ENCODE results near the gene ZNHIT2. TPM values are rescaled to one million over a fixed set of nuclear protein-coding genes. Genes with fewer than 3 reads are reported as not detected.
"Not testable (repeated sequence)": the region's sequence is repeated elsewhere in the genome, so short reads cannot be mapped to it uniquely, and the experiment has no call there.

The ZNHIT2 gene
- total RNA-seq, 1 donor from 2014 or later, result 6.1 TPM

DNA sequence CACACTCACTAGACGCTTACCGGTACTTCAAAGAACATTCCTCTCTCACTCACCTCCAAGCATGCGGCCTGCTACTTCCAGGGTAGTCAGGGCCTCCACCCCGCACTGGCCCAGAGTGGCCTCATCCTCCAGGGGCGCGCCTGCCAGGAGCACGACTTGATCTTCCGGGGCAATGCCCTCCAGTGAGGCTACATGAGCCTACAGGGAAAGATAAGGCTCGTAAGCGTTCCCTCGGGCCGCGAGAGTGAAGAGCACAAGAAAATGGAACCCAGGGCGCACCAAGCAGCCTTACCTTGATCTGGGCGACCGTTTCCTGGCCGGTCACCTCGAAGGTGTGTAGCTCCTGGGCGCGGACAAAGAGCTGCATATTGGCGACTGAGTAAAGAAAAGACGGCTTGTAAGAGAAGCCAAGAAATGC lies 4.0 kb upstream of the ZNHIT2 start:
- peak overlapping the region; percentile 92 for H3K27ac ChIP-seq (replicated peaks)
- TF ChIP-seq, protein P1, sequence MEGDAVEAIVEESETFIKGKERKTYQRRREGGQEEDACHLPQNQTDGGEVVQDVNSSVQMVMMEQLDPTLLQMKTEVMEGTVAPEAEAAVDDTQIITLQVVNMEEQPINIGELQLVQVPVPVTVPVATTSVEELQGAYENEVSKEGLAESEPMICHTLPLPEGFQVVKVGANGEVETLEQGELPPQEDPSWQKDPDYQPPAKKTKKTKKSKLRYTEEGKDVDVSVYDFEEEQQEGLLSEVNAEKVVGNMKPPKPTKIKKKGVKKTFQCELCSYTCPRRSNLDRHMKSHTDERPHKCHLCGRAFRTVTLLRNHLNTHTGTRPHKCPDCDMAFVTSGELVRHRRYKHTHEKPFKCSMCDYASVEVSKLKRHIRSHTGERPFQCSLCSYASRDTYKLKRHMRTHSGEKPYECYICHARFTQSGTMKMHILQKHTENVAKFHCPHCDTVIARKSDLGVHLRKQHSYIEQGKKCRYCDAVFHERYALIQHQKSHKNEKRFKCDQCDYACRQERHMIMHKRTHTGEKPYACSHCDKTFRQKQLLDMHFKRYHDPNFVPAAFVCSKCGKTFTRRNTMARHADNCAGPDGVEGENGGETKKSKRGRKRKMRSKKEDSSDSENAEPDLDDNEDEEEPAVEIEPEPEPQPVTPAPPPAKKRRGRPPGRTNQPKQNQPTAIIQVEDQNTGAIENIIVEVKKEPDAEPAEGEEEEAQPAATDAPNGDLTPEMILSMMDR (IDR thresholded peaks at IDR 0.05; ENCODE audit: borderline replicate concordance), result no peak
- peak; percentile 17 for DNase-seq
- no peaks in the 10 kb centered on the region for H3K27me3 ChIP-seq (ENCODE audit: low read depth)
- H3K4me1 ChIP-seq, result peaks cover 54% of the 10 kb centered on the region
- H3K9me3 ChIP-seq (replicated peaks), result no peaks in the 10 kb centered on the region
- intact Hi-C loops (cut with micrococcal nuclease), result no loop called here
- peaks cover 58% of the 10 kb centered on the region for H3K36me3 ChIP-seq
- peak overlapping the region; percentile 92 for H3K4me3 ChIP-seq

DNA sequence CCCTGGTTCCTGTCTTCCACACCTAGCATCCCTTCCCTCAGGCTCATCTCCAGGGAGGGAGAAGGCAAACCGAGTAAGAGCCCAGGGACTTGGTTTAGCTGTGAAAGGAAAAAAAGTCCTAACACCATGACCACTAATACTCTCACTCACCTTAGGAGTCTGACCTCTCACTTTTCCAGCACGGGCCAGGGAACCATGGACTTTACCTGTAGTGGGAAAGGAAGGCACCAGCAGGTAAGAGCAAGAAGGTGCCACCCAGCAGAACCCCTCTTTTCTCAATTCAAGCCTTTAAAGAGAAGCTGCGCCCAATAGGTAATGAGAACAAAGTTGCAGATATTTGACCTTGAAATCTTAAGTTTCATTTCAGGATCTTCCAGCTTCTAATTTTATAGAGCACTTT lies 3.3 kb upstream of the ZNHIT2 start:
- Histone ChIP-seq H3K4me3 (peak overlapping the region; percentile 92), H3K27me3 (ENCODE audit: low read depth) (no peaks in the 10 kb centered on the region), H3K27ac (replicated peaks) (peak overlapping the region; percentile 92), H3K4me1 (peaks cover 60% of the 10 kb centered on the region), H3K9me3 (replicated peaks) (no peaks in the 10 kb centered on the region), H3K36me3 (peaks cover 54% of the 10 kb centered on the region)
- no peak for DNase-seq
- TF ChIP-seq, protein P1 (IDR thresholded peaks at IDR 0.05; ENCODE audit: borderline replicate concordance), result no peak
- intact Hi-C loops (cut with micrococcal nuclease), result no loop called here

DNA sequence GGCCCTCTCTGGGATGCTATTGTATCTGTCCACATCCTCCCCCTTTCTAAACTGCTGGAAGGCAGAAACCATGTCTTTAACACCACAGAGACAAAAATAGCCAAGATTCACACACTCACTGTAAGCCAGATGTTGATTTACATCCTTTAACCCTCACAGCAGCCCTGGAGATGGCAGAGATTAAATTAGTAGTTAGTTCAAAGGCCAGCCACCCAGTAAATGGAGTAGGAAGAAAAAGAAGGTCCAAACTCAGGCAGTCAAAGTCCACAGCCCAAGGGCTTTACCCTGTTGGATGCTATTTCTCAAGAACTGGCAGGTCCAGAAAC lies 2.1 kb upstream of the ZNHIT2 start:
- intact Hi-C loops (cut with micrococcal nuclease), result no loop called here
- Histone ChIP-seq H3K36me3 (peaks cover 54% of the 10 kb centered on the region), H3K27ac (replicated peaks) (no peak overlapping the region), H3K4me3 (no peak overlapping the region), H3K9me3 (replicated peaks) (no peaks in the 10 kb centered on the region), H3K27me3 (ENCODE audit: low read depth) (no peaks in the 10 kb centered on the region), H3K4me1 (peaks cover 70% of the 10 kb centered on the region)
- TF ChIP-seq, protein P1 (IDR thresholded peaks at IDR 0.05; ENCODE audit: borderline replicate concordance), result no peak
- no peak for DNase-seq

DNA sequence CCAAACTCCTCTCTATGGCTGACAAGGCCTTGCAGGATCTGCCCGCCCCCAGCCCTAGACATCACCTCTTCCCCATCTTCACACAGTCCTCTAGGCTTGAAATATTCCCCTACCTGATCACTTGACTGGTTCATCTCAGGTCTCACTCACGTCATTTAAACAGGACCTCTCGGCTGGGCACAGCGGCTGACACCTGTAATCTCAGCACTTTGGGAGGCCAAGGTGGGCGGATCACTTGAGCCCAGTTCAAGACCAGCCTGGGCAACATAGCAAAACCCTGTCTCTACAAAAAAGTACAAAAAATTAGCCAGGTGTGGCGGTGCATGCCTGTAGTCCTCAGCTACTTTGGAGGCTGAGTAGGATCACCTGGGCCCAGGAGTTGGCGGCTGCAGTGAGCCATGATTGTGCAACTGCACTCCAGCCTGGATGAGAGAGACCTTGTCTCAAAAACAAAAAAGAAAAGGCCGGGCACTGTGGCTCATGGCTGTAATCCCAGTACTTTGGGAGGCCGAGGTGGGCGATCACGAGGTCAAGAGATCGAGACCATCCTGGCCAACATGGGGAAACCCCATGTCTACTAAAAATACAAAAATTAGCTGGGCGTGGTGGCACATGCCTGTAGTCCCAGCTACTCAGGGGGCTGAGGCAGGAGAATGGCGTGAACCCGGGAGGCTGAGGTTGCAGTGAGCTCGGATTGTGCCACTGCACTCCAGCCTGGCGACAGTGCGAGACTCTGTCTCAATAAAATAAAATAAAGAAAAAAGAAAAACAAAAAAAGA lies 1.6 kb upstream of the ZNHIT2 start:
- Histone ChIP-seq H3K36me3 (peaks cover 49% of the 10 kb centered on the region), H3K4me1 (peaks cover 73% of the 10 kb centered on the region), H3K27ac (replicated peaks) (peak overlapping the region; percentile 9)
- DNase-seq; H3K4me3 ChIP-seq; H3K27me3 ChIP-seq (ENCODE audit: low read depth); H3K9me3 ChIP-seq (replicated peaks); intact Hi-C loops (cut with micrococcal nuclease): not testable (repeated sequence)

DNA sequence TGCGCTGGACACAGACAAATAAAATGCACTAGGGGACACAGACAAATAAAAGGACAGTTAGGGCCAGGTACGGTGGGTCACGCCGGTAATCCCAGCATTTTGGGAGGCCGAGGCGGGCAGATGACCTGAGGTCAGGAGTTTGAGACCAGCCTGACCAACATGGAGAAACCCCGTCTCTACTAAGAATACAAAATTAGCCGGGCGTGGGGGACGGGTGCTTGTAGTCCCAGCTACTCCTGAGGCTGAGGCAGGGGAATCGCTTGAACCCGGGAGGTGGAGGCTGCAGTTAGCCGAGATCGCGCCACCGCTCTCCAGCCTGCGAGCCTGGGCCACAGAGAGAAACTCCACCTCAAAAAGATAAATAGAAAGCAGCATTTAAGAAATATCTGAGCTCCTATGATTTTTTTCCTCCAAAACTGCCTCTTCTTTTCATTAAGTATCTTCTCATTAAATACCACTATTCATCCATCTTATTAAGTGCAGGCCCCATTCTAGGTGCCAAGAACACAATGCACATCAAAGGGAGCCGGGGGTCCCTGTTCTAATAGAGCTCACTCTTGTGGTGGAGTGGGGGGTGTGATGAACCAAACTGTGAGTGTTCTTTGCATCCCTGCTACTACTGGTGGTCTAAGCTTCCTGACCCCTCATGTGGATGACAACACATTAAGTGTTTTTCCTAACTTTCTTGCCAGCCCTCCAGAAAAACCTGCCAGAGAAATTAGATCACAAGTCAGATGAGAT lies 766 bp upstream of the ZNHIT2 start:
- Histone ChIP-seq H3K9me3 (replicated peaks) (no peaks in the 10 kb centered on the region), H3K4me1 (peaks cover 77% of the 10 kb centered on the region), H3K4me3 (peak overlapping the region; percentile 96), H3K27ac (replicated peaks) (peak overlapping the region; percentile 89), H3K36me3 (peaks cover 47% of the 10 kb centered on the region), H3K27me3 (ENCODE audit: low read depth) (no peaks in the 10 kb centered on the region)
- TF ChIP-seq, protein P1 (IDR thresholded peaks at IDR 0.05; ENCODE audit: borderline replicate concordance), result peak; percentile 44
- DNase-seq, result no peak
- intact Hi-C loops (cut with micrococcal nuclease), result no loop called here

Data from left ventricle myocardium inferior (tissue), 1 donor.